Renal cortex interstitium (tissue), 11 donors: ENCODE results near the gene SORT1. TPM values are rescaled to one million over a fixed set of nuclear protein-coding genes. Genes with fewer than 3 reads are reported as not detected.
A peak's percentile ranks its signal among the peaks of the same experiment; 100 is the strongest.

ENCODE experiments used
- DNase-seq, 11 donors: peaks; one replicate each; pipeline ENCODE4 v3.0.0-alpha.2; 2013; ENCODE audit warnings: low read depth in 9 of 11, low spot score in 4 of 11; ENCODE audit errors: extremely low read depth in 1 of 11
- polyA plus RNA-seq, 3 donors: library from polyadenylated mRNA; unstranded; fragments of 120-200 nt; gene quantifications; one replicate each; pipeline ENCODE4 v1.2.1, GENCODE V29; 2013; ENCODE audit not compliant: insufficient read length in 3 of 3

The SORT1 gene
- polyA plus RNA-seq, 3 donors: 50.9 to 60.4 (median 53.3) TPM

- no peak for DNase-seq
Observed at GRCh38 chr1:109271458-109271857, 126.3 kb downstream of the SORT1 start.

- DNase-seq: no peak
Observed at GRCh38 chr1:109270623-109271317, 126.9 kb downstream of the SORT1 start.

- no peak for DNase-seq
Observed at GRCh38 chr1:109269981-109270622, 127.6 kb downstream of the SORT1 start.

DNA sequence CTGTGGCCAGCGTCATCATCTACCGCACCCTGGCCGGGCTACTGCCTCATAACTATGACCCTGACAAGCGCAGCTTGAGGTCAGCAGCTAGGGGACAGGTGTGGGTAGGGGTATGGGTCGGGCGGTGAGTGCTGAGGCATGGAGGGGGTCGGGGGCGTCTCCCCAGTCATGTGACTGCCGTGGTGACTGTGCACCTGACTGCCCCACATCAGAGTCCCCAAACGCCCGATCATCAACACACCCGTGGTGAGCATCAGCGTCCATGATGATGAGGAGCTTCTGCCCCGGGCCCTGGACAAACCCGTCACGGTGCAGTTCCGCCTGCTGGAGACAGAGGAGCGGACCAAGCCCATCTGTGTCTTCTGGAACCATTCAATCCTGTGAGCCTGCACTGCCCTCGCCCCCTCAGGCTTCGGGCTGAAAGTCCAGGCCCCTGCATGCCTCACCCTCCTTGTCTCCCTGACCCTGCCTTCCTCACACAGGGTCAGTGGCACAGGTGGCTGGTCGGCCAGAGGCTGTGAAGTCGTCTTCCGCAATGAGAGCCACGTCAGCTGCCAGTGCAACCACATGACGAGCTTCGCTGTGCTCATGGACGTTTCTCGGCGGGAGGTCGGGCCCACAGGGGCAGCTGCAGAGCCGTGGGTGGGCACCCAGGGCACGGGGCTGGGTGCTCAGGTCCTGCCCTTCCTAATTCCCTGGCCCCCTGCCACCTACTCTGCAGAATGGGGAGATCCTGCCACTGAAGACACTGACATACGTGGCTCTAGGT lies 128.3 kb downstream of the SORT1 start:
- no peak for DNase-seq

- no peak for DNase-seq
Observed at GRCh38 chr1:109268431-109269211, 129.1 kb downstream of the SORT1 start.

DNA sequence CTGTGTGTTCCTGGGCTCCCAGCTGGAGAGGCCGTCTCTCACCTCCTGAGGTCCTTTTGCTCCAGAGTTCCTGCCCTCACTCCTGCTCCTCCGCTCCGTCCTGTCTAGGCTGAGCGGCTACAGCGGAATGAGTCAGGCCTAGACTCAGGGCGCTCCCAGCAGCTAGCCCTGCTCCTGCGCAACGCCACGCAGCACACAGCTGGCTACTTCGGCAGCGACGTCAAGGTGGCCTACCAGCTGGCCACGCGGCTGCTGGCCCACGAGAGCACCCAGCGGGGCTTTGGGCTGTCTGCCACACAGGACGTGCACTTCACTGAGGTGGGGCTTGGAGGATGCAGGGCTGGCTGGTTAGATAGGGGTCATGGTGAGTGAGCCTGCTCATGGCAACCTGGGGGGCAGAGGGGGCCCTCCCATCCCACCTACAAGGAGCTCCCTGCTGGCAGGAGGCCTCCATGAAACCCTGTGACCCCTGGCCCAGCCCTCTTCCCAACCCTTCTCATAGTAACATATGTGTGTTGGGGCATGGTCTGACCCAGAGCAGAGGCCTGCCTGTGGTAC lies 129.9 kb downstream of the SORT1 start:
- no peak for DNase-seq

GRCh38 chr1:109266965-109267364 lies 130.8 kb downstream of the SORT1 start:
- DNase-seq: no peak

GRCh38 chr1:109265741-109266330 lies 131.9 kb downstream of the SORT1 start:
- DNase-seq: no peak

DNA sequence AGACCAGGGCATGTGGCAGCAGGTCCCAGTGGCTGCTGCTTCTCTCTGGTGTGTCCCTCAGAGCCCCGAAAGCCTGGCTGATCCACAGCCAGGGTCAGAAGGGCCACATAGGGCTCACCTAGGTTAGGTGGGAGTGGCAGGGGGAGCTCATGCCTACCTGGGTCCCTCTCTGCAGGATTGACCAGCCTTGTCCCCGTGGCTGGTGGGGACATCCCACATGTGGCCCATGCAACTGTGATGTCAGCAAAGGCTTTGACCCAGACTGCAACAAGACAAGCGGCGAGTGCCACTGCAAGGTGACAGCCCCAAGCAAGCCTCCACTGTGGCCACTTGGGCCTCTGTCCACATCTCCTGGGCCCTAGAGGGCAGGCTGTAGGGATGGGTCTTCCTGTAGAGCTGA lies 132.7 kb downstream of the SORT1 start:
- DNase-seq: no peak

- no peak for DNase-seq
Observed at GRCh38 chr1:109264379-109264755, 133.4 kb downstream of the SORT1 start.

DNA sequence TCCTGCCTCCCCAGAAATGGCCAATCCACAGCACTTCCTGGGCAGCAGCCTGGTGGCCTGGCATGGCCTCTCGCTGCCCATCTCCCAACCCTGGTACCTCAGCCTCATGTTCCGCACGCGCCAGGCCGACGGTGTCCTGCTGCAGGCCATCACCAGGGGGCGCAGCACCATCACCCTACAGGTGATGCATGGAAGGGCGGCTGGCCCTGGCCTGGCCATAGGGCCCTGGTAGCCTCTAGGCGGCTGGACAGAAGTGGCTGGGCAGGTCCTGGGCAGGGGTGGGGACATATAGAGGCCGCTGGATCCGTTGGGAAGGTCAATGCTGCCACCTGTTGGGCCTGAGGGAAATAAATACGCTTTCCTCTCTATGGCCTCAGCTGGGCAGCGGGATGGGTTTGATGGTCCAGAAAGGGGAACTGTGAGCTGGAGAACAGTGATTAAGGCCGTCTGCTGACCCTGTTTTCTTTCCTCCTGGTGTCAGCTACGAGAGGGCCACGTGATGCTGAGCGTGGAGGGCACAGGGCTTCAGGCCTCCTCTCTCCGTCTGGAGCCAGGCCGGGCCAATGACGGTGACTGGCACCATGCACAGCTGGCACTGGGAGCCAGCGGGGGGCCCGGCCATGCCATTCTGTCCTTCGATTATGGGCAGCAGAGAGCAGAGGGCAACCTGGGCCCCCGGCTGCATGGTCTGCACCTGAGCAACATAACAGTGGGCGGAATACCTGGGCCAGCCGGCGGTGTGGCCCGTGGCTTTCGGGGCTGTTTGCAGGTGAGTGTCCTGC lies 133.9 kb downstream of the SORT1 start:
- peak in 8 of 11 donors; percentile 61 to 81 (median 73) for DNase-seq

DNA sequence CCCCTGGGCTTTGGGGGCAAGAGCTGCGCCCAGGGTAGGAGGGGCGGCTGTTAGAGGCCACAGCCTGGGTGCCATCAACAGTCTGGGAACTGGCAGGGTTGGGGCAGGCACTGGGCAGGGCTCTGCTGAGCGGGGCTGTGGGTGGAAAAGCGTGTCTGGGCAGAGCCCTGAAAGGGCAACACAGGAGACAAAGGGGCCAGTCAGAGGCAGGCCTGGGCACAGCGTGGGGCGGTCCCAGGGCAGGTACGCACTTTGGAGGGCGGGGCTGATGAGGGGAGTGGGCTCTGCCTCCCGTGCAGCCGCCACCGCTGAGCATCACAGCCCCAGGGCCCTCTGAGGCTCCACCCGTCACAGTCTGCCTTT lies 134.5 kb downstream of the SORT1 start:
- no peak for DNase-seq

DNA sequence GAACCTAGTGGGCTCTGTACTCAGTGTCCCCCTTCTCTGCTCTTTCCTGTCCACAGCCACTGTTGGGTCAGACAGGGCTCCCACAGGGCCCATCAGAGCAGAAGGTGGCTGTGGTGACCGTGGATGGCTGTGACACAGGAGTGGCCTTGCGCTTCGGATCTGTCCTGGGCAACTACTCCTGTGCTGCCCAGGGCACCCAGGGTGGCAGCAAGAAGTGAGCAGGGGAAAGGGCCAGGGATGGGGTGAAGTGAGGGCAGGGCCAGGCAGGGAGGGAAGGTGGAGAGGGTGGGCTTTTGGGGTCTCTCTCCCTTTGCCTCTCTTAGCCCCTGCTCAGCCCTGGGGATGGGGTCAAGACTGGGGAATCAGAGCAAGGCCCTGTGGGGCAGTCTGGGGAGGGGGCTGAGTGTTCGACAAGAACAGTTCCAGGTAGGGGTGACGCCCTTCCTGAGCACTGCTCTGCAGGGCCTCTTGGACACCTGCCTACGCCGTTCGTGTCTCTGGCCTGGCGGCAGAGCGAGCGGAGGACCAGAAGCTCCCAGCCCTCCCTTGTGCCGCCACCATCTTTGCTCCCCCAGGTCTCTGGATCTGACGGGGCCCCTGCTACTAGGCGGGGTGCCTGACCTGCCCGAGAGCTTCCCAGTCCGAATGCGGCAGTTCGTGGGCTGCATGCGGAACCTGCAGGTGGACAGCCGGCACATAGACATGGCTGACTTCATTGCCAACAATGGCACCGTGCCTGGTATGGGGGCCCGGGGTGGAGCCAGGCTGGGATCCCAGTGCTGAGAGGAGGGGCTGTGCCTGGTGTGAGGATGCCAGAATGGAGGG lies 135.3 kb downstream of the SORT1 start:
- DNase-seq: no peak

- DNase-seq: no peak
Observed at GRCh38 chr1:109261578-109261977, 136.1 kb downstream of the SORT1 start.

- DNase-seq: no peak
Observed at GRCh38 chr1:109261006-109261405, 136.7 kb downstream of the SORT1 start.

- no peak for DNase-seq
Observed at GRCh38 chr1:109259674-109260557, 137.8 kb downstream of the SORT1 start.
